HepG2 (cell line): ENCODE data around the gene JPH4. TPM values are rescaled to one million over a fixed set of nuclear protein-coding genes. Genes with fewer than 3 reads are reported as not detected.

Experiments
- NFE2L2 ChIP-seq: fragments of 150-350 bp; IDR thresholded peaks from 2 replicates; pipeline ENCODE4 v1.6.1; 2014; ENCODE audit warnings: low read length
- POLR2AphosphoS2 ChIP-seq: IDR thresholded peaks from 2 replicates; pipeline ENCODE4 v1.6.1; 2011; ENCODE audit warnings: low read depth, low read length, improper control_type of control experiment
- THAP8 ChIP-seq: sonication (generic); formaldehyde crosslinking; IDR thresholded peaks from 2 replicates; pipeline ENCODE4 v1.5.1; 2020; ENCODE audit warnings: missing genetic modification reagents, mild to moderate bottlenecking, borderline replicate concordance
- ZMYM3 ChIP-seq: sonication (generic); formaldehyde crosslinking; IDR thresholded peaks from 2 replicates; pipeline ENCODE4 v1.5.1; 2020; ENCODE audit warnings: mild to moderate bottlenecking, missing genetic modification reagents
- ZMYM4 ChIP-seq: sonication (generic); formaldehyde crosslinking; IDR thresholded peaks from 2 replicates; pipeline ENCODE4 v1.8.1; 2023; ENCODE audit warnings: mild to moderate bottlenecking, missing genetic modification reagents
- ZNF180 ChIP-seq: sonication (generic); formaldehyde crosslinking; IDR thresholded peaks from 2 replicates; pipeline ENCODE4 v1.4.0; 2020; ENCODE audit warnings: low read depth, missing genetic modification reagents, borderline replicate concordance
- ZNF20 ChIP-seq: sonication (generic); formaldehyde crosslinking; IDR thresholded peaks from 2 replicates; pipeline ENCODE4 v1.4.0; 2020; ENCODE audit warnings: mild to moderate bottlenecking, moderate library complexity, missing genetic modification reagents
- ZNF296 ChIP-seq: sonication (generic); formaldehyde crosslinking; conservative IDR thresholded peaks from 2 replicates; pipeline ENCODE4 v1.5.0; 2020; ENCODE audit warnings: mild to moderate bottlenecking, missing genetic modification reagents
- polyA plus RNA-seq, 8 experiments: library from polyadenylated mRNA; depleted of rRNA in 3 of 8; stranded (reverse) in 7 of 8; unstranded in 1 of 8; fragments of >200 nt; fragmentation: Illumina TruSeq in 4 of 8; extraction: Trizol in 4 of 8; gene quantifications; 2 replicates each; pipeline versions ENCODE4 v1.2.1 to v1.2.3, GENCODE V29; 2011 to 2016; ENCODE audit warnings: low read depth in 4 of 8, missing spikeins in 1 of 8, mixed read lengths in 1 of 8; ENCODE audit not compliant: insufficient read depth in 1 of 8
- total RNA-seq, 5 experiments: library from RNA; depleted of rRNA; stranded (reverse); fragments of >200 nt; fragmentation: Illumina TruSeq; extraction: Trizol; gene quantifications; 2 replicates each; pipeline ENCODE4 v1.2.3, GENCODE V29; 2016; ENCODE audit warnings: low read depth in 1 of 5
- TF ChIP-seq, protein P1 (sequence below): sonication (generic); formaldehyde crosslinking; IDR thresholded peaks from 2 replicates; pipeline ENCODE4 v1.5.0; 2020; ENCODE audit warnings: mild to moderate bottlenecking, low read depth, missing genetic modification reagents, borderline replicate concordance
- TF ChIP-seq, protein P2 (sequence below): sonication (generic); formaldehyde crosslinking; IDR thresholded peaks from 2 replicates; pipeline ENCODE4 v1.4.0; 2020; ENCODE audit warnings: missing genetic modification reagents; ENCODE audit errors: not compliant biosample characterization
- TF ChIP-seq, protein P3 (sequence below): sonication (generic); formaldehyde crosslinking; IDR thresholded peaks from 2 replicates; pipeline ENCODE4 v1.4.0; 2020; ENCODE audit warnings: missing genetic modification reagents

JPH4 gene
- total and polyA plus RNA-seq, 2 of the 13 experiments (the other 11 are each of a cell fraction or from before 2014, with no cell fraction given) = 0.08 to 0.22 TPM

DNA sequence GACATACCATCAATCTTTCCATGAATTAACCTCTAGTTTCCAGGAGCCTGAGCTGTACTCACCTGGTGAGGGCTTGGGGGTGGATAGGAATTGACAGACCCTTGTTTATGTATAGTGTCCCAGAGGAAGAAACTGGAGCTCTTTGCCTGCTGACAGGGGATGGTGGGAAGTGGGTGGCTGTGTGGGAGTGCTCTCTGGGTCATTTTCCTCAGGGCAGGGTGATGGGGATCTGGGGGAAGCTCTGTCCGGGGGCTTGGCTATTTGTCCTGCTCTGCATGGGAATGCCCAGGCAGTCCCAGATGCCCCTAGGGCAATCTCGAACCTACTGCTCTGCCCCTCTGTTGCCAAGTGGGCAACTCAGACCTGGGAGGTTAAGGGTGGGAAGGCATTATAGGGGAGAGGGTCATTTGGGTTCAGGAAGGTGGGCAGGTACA, 35.8 kb upstream of the JPH4 start (continued):
- TF ChIP-seq THAP8 (CRISPR knock-in tag) = no peak
- no peak for TF ChIP-seq ZNF180
- TF ChIP-seq, protein P1, sequence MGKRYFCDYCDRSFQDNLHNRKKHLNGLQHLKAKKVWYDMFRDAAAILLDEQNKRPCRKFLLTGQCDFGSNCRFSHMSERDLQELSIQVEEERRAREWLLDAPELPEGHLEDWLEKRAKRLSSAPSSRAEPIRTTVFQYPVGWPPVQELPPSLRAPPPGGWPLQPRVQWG = no peak
- TF ChIP-seq ZMYM3 (CRISPR knock-in tag) = 0 out of 2 replicates have a peak, but pooled peaks have one; percentile 55
- peak; percentile 43; the same call in 1 of the 2 replicates for TF ChIP-seq ZMYM4 (CRISPR knock-in tag)
- TF ChIP-seq ZNF20 = no peak
- no peak for TF ChIP-seq NFE2L2
- TF ChIP-seq, protein P2, sequence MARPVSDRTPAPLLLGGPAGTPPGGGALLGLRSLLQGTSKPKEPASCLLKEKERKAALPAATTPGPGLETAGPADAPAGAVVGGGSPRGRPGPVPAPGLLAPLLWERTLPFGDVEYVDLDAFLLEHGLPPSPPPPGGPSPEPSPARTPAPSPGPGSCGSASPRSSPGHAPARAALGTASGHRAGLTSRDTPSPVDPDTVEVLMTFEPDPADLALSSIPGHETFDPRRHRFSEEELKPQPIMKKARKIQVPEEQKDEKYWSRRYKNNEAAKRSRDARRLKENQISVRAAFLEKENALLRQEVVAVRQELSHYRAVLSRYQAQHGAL (CRISPR knock-in tag) = no peak
- TF ChIP-seq ZNF296 = peak; percentile 68; the same call in 1 of the 2 replicates
- TF ChIP-seq, protein P3, sequence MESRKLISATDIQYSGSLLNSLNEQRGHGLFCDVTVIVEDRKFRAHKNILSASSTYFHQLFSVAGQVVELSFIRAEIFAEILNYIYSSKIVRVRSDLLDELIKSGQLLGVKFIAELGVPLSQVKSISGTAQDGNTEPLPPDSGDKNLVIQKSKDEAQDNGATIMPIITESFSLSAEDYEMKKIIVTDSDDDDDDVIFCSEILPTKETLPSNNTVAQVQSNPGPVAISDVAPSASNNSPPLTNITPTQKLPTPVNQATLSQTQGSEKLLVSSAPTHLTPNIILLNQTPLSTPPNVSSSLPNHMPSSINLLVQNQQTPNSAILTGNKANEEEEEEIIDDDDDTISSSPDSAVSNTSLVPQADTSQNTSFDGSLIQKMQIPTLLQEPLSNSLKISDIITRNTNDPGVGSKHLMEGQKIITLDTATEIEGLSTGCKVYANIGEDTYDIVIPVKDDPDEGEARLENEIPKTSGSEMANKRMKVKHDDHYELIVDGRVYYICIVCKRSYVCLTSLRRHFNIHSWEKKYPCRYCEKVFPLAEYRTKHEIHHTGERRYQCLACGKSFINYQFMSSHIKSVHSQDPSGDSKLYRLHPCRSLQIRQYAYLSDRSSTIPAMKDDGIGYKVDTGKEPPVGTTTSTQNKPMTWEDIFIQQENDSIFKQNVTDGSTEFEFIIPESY (CRISPR knock-in tag) = no peak
- no peak for TF ChIP-seq POLR2AphosphoS2
